RWPE2 (cell line): ENCODE measurements around the gene ATXN7L1.
"Not testable (repeated sequence)": the region's sequence is repeated elsewhere in the genome, so short reads cannot be mapped to it uniquely, and the experiment has no call there.

Source experiments
- ATAC-seq: fragments of 200-7000 bp; cut with Tn5 transposase; 3 replicates; pipeline ENCODE4 v1.9.1; 2021; ENCODE audit warnings: low read depth
- DNase-seq: peaks from one replicate; pipeline ENCODE4 v3.0.0-alpha.2; 2020; ENCODE audit warnings: low spot score
- H3K27ac ChIP-seq: fragments of 450-650 bp; 2 replicates; pipeline ENCODE4 v1.5.1; 2017; ENCODE audit warnings: mild to moderate bottlenecking; ENCODE audit not compliant: poor library complexity, severe bottlenecking
- H3K27me3 ChIP-seq: fragments of 250-450 bp; sonication (Bioruptor Pico); 2 replicates; pipeline ENCODE4 v1.5.1; 2021; ENCODE audit warnings: mild to moderate bottlenecking, moderate library complexity; ENCODE audit not compliant: insufficient read depth, poor library complexity, severe bottlenecking
- H3K36me3 ChIP-seq: fragments of 250-450 bp; sonication (Bioruptor Pico); 2 replicates; pipeline ENCODE4 v1.5.1; 2020; ENCODE audit warnings: low read depth, mild to moderate bottlenecking, moderate library complexity
- H3K4me1 ChIP-seq: fragments of 250-450 bp; sonication (Bioruptor Pico); 2 replicates; pipeline ENCODE4 v1.5.1; 2021; ENCODE audit warnings: mild to moderate bottlenecking, moderate library complexity; ENCODE audit not compliant: insufficient read depth, poor library complexity, severe bottlenecking
- H3K4me3 ChIP-seq: fragments of 250-450 bp; sonication (Bioruptor Pico); 2 replicates; pipeline ENCODE4 v1.5.1; 2021; ENCODE audit warnings: mild to moderate bottlenecking, moderate library complexity; ENCODE audit not compliant: severe bottlenecking
- H3K9me3 ChIP-seq: fragments of 250-450 bp; sonication (Bioruptor Pico); 2 replicates; pipeline ENCODE4 v1.5.1; 2021; ENCODE audit warnings: mild to moderate bottlenecking, moderate library complexity; ENCODE audit not compliant: severe bottlenecking
- TF ChIP-seq, protein P1 (sequence below): fragments of 450-650 bp; IDR thresholded peaks from one replicate; pipeline ENCODE4 v1.5.1; 2017; ENCODE audit warnings: mild to moderate bottlenecking, moderate library complexity; ENCODE audit not compliant: poor library complexity, severe bottlenecking

ATXN7L1 gene

DNA sequence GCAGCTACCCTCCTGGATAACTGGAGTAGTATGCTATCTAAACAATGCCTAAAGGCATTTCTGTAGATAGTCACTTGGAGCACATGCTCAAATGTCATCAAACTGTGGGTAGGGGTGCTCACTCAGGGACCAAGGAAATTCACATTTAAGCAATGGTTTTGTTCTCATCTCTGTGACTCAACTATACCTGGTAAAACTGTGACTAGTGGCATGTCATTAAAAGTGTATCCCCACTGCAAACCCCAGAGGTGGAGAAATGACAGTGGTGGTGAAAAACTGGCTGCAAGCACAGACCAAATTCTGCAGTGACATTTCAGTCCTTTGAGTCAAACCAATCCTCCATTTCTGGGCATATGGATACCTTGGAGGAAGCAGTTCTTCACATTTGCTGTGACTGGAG lies 160.9 kb downstream of the ATXN7L1 start:
- Histone ChIP-seq H3K36me3 (no peaks in the 10 kb centered on the region), H3K4me1 (peaks cover 8% of the 10 kb centered on the region), H3K27ac (no peak overlapping the region), H3K4me3 (no peak overlapping the region), H3K27me3 (no peaks in the 10 kb centered on the region), H3K9me3 (peaks cover 16% of the 10 kb centered on the region)
- TF ChIP-seq, protein P1, sequence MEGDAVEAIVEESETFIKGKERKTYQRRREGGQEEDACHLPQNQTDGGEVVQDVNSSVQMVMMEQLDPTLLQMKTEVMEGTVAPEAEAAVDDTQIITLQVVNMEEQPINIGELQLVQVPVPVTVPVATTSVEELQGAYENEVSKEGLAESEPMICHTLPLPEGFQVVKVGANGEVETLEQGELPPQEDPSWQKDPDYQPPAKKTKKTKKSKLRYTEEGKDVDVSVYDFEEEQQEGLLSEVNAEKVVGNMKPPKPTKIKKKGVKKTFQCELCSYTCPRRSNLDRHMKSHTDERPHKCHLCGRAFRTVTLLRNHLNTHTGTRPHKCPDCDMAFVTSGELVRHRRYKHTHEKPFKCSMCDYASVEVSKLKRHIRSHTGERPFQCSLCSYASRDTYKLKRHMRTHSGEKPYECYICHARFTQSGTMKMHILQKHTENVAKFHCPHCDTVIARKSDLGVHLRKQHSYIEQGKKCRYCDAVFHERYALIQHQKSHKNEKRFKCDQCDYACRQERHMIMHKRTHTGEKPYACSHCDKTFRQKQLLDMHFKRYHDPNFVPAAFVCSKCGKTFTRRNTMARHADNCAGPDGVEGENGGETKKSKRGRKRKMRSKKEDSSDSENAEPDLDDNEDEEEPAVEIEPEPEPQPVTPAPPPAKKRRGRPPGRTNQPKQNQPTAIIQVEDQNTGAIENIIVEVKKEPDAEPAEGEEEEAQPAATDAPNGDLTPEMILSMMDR = no peak
- DNase-seq (no peak), ATAC-seq (no peak)

DNA sequence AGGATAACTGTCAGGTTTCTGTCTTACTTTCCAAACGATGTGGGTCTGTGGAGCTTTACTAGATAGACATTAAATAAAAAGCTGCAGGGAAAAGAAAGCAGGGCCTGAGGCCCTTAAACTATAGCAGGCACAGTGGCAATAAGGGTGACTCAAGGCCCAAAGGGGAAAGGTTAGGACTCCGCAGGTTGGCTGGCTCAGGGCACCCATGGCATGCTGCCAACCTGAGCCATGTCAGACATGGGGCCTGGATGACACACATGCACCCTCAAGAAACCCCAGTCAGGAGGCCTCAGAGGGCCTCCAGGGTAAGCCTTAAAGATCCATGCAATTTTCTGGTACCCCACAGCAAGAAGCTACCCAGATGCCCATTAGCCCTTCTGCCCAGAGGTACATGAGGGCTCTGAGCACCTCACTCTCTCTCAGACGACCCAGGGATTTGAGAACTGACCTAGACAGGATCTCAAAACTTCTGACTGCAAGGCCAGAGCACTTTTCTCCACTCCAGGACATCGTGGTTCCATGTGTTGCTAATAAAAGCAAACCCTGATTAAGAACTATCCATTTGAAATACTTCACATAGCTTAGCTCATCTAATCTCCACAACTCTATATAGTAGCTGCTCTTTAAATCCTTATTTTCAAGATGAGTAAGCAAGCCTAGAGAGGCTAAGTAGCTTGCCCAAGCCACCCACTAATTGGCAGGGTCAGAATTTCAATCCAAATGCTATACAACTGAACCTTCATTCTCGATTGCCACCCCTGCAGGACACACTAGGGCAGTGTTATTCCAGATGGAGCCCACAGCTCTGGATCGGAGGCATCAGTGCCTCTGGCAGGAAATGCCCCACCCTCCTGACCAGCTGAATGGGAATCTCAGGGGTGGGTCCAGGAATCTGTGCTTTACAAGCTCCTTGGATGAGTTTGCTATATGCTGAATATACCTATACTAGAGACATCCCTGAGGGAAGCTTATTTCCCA lies 162.6 kb downstream of the ATXN7L1 start:
- H3K4me1 ChIP-seq = peaks cover 8% of the 10 kb centered on the region
- TF ChIP-seq, protein P1 = no peak
- H3K36me3 ChIP-seq = no peaks in the 10 kb centered on the region
- ATAC-seq (peak; percentile 93), DNase-seq (no peak)
- H3K4me3 ChIP-seq = no peak overlapping the region
- H3K27ac ChIP-seq = peak overlapping the region; percentile 21
- H3K27me3 ChIP-seq = no peaks in the 10 kb centered on the region
- H3K9me3 ChIP-seq = peaks cover 16% of the 10 kb centered on the region

DNA sequence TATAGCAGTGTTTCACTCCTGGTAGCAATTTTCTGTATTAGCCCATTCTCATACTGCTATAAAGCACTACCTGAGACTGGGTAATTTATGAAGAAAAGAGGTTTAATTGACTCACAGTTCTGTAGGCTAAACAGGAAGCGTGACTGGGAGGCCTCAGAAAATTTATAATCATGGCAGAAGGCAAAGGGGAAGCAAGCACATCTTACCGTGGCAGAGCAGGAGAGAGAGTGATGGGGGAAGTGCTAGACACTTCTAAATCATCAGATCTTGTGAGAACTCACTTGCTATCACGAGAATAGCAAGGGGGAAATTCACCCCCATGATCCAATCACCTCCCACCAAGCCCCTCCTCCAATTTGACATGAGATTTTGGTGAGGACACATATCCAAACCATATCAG lies 163.5 kb downstream of the ATXN7L1 start:
- DNase-seq = no peak
- H3K4me1 ChIP-seq = peaks cover 8% of the 10 kb centered on the region
- ATAC-seq = no peak
- H3K27me3 ChIP-seq = no peaks in the 10 kb centered on the region
- H3K9me3 ChIP-seq = peaks cover 16% of the 10 kb centered on the region
- H3K36me3 ChIP-seq = no peaks in the 10 kb centered on the region
- TF ChIP-seq, protein P1 = no peak
- H3K27ac ChIP-seq = no peak overlapping the region
- H3K4me3 ChIP-seq = no peak overlapping the region

DNA sequence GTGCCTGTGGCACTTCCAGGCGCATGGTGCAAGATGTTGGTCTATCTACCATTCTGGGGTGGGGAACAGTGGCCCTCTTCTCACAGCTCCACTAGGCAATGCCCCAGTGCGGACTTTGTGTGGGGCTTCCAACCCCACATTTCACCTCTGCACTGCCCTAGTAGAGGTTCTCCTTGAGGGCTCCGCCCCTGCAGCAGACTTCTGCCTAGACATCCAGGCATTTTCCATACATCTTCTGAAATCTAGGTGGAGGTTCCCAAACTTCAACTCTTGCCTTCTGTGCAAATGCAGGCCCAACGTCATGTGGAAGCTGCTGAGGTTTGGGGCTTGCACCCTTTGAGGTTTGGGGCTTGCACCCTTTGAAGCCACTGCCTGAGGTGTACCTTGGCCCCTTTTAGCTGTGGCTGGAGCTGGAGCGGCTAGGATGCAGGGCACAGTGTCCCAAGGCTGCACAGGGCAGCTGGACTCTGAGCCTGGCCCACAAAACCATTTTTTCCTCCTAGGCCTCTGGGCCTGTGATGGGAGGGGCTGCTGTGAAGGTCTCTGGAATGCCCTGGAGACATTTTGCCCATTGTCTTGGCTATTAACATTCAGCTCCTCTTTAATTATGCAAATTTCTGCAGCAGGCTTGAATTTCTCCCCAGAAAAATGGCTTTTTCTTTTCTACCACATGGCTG lies 164.5 kb downstream of the ATXN7L1 start:
- H3K36me3 ChIP-seq = no peaks in the 10 kb centered on the region

DNA sequence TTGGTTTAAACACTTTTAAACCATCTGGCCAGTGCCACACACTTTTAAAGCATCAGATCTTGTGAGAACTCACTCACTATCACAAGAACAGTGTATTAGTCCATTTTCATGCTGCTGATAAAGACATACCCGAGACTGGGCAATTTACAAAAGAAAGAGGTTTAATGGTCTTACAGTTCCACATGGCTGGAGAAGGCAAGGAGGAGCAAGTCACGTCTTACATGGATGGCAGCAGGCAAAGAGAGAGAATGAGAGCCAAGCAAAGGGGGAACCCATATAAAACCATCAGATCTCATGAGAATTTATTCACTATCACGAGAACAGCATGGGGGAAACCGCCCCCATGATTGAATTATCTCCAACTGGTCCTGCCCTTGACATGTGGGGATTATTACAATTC lies 165.7 kb downstream of the ATXN7L1 start:
- H3K4me1 ChIP-seq, H3K27me3 ChIP-seq, H3K36me3 ChIP-seq, H3K4me3 ChIP-seq, DNase-seq, ATAC-seq, H3K27ac ChIP-seq: not testable (repeated sequence)
- peaks cover 16% of the 10 kb centered on the region for H3K9me3 ChIP-seq

More for the DNA sequence above, 164.5 kb downstream of the ATXN7L1 start:
- no peak for DNase-seq
- H3K27me3 ChIP-seq = no peaks in the 10 kb centered on the region
- no peak for ATAC-seq
- H3K27ac ChIP-seq = no peak overlapping the region
- H3K9me3 ChIP-seq = peaks cover 16% of the 10 kb centered on the region
- TF ChIP-seq, protein P1 = no peak
- H3K4me3 ChIP-seq = no peak overlapping the region
- peaks cover 8% of the 10 kb centered on the region for H3K4me1 ChIP-seq
